Lung (tissue), 12 donors: ENCODE data around the gene CBR4. TPM values are rescaled to one million over a fixed set of nuclear protein-coding genes. Genes with fewer than 3 reads are reported as not detected.
"Not testable (repeated sequence)": the region's sequence is repeated elsewhere in the genome, so short reads cannot be mapped to it uniquely, and the experiment has no call there.

Experiments used
- ATAC-seq: fragments of 200-7000 bp; cut with Tn5 transposase; one replicate; pipeline ENCODE4 v1.9.1; 2020; ENCODE audit warnings: moderate number of reproducible peaks; ENCODE audit not compliant: insufficient read depth, low FRiP score
- DNase-seq, 3 donors: peaks; one replicate each; pipeline ENCODE4 v3.0.0-alpha.2; 2013 to 2017
- H3K27ac ChIP-seq, 2 donors: one replicate each; pipeline ENCODE4 v1.5.1; 2013; ENCODE audit warnings: mild to moderate bottlenecking in 2 of 2, moderate library complexity in 2 of 2, control low read depth in 1 of 2, inconsistent platforms in 1 of 2, low read depth in 1 of 2, low read length in 1 of 2
- H3K27me3 ChIP-seq, 3 donors: one replicate each; pipeline ENCODE4 v1.5.1; 2013; ENCODE audit warnings: low read length in 2 of 3; ENCODE audit not compliant: control insufficient read depth in 3 of 3, insufficient read depth in 3 of 3
- H3K36me3 ChIP-seq, 4 donors: one replicate each; pipeline ENCODE4 v1.5.1; 2013; ENCODE audit warnings: low read length in 4 of 4, mild to moderate bottlenecking in 1 of 4, moderate library complexity in 1 of 4; ENCODE audit not compliant: control insufficient read depth in 4 of 4, insufficient read depth in 4 of 4
- H3K4me1 ChIP-seq, 5 donors: one replicate each; pipeline ENCODE4 v1.5.1; 2013; ENCODE audit warnings: low read length in 5 of 5, mild to moderate bottlenecking in 2 of 5, moderate library complexity in 1 of 5; ENCODE audit not compliant: control insufficient read depth in 5 of 5, insufficient read depth in 5 of 5
- H3K4me3 ChIP-seq: one replicate; pipeline ENCODE4 v1.5.1; 2013; ENCODE audit warnings: mild to moderate bottlenecking, control low read depth, moderate library complexity
- H3K9ac ChIP-seq, 2 donors: one replicate each; pipeline ENCODE4 v1.5.1; 2013; ENCODE audit warnings: low read length in 2 of 2, control low read depth in 1 of 2; ENCODE audit not compliant: insufficient read depth in 1 of 2
- H3K9me3 ChIP-seq, 4 donors: one replicate each; pipeline ENCODE4 v1.5.1; 2013; ENCODE audit warnings: low read length in 3 of 4, mild to moderate bottlenecking in 1 of 4, moderate library complexity in 1 of 4; ENCODE audit not compliant: control insufficient read depth in 4 of 4, insufficient read depth in 3 of 4
- CTCF ChIP-seq: IDR thresholded peaks from 2 replicates; pipeline ENCODE4 v1.5.1; 2012; ENCODE audit warnings: mild to moderate bottlenecking; ENCODE audit errors: control extremely low read depth, extremely low read depth
- WGBS, 2 donors: extraction: QIAGEN DNeasy Blood & Tissue Kit; methylation state at CpG; one replicate each; pipeline ENCODE4 v1.1.7; 2013; 5-methylcytosine and 5-hydroxymethylcytosine counted together
- polyA plus RNA-seq, 2 donors: library from polyadenylated mRNA; stranded (reverse); fragments of 200-250 nt; gene quantifications; one replicate each; pipeline ENCODE4 v1.2.1, GENCODE V29; 2013
- total RNA-seq, 2 donors: library from RNA; depleted of rRNA in 1 of 2; stranded (reverse); fragments of >200 nt in 1 of 2; gene quantifications; one replicate each; pipeline ENCODE4 v1.2.1, GENCODE V29; 2014 to 2021
- donor health status: control.
- donor health status: control.
- donor health status: Bipolar disorder and iron deficiency.
- donor health status: healthy.
- donor health status: DM: yes; HTN: yes; CAD: no.

The CBR4 gene
- total and polyA plus RNA-seq, 4 donors, result 5.8 to 32.1 (median 14.5) TPM

- H3K9me3 ChIP-seq, result no peaks in the 10 kb centered on the region
- DNase-seq, result peak in 2 of 3 donors; percentile 55 to 57
- peaks cover 0 to 11% (median 0%) of the 10 kb centered on the region in 5 donors for H3K4me1 ChIP-seq
- no peak overlapping the region for H3K27ac ChIP-seq
- no peak overlapping the region for H3K4me3 ChIP-seq
- no peaks in the 10 kb centered on the region for H3K27me3 ChIP-seq
- no peak for ATAC-seq
- H3K36me3 ChIP-seq, result peaks cover 0 to 6% (median 2%) of the 10 kb centered on the region in 4 donors
- 32 to 54% methylated on average over 2 of the region's 2 CpGs for WGBS, 2 donors
- no peak overlapping the region for H3K9ac ChIP-seq
- no peak for TF ChIP-seq CTCF
These were observed 14.3 kb downstream of the CBR4 start for GRCh38 chr4:168995537-168996295.

- Histone ChIP-seq H3K27ac (no peak overlapping the region), H3K9ac (no peak overlapping the region), H3K4me1 (peaks cover 0 to 6% (median 0%) of the 10 kb centered on the region in 5 donors), H3K9me3 (no peaks in the 10 kb centered on the region), H3K36me3 (peaks cover 0 to 4% (median 3%) of the 10 kb centered on the region in 4 donors), H3K4me3 (no peak overlapping the region), H3K27me3 (no peaks in the 10 kb centered on the region)
- no peak for TF ChIP-seq CTCF
- 74 to 93% methylated on average over 4 of the region's 4 CpGs for WGBS, 2 donors
- ATAC-seq (peak; percentile 58), DNase-seq (peak in 1 of 3 donors; percentile 53)
These were observed 15.1 kb downstream of the CBR4 start for GRCh38 chr4:168994958-168995357.

- DNase-seq, result no peak
- ATAC-seq, result no peak
- H3K9ac ChIP-seq, result no peak overlapping the region
- WGBS, 2 donors, result 75 to 82% methylated on average over 13 of the region's 13 CpGs
- H3K27me3 ChIP-seq, result no peaks in the 10 kb centered on the region
- peaks cover 0 to 3% (median 0%) of the 10 kb centered on the region in 5 donors for H3K4me1 ChIP-seq
- peaks cover 0 to 4% (median 3%) of the 10 kb centered on the region in 4 donors for H3K36me3 ChIP-seq
- no peaks in the 10 kb centered on the region for H3K9me3 ChIP-seq
- no peak overlapping the region for H3K27ac ChIP-seq
- H3K4me3 ChIP-seq, result no peak overlapping the region
- no peak for TF ChIP-seq CTCF
These were observed 16.1 kb downstream of the CBR4 start for GRCh38 chr4:168993714-168994510.

DNA sequence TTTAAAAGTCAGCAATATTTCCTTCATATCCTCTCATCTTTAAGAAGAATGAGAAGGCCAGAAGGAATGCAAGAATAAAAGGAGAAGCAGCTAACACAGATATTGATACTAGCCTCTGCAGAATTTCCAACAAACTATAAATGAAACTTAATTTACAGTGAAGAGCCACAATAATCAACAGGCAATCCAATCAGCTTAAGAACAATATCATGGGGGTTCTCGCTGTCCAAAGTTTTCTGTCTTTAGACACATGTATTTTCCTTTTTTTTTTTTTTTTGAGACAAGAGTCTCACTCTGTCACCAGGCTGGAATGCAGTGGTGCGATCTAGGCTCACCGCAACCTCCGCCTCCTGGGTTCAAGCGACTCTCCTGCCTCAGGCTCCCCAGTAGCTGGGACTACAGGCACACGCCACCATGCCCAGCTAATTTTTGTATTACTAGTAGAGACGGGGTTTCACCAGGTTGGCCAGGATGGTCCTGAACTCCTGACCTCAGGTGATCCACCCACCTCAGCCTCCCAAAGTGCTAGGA lies 17.0 kb downstream of the CBR4 start:
- not testable (repeated sequence) for ATAC-seq

More for the DNA sequence above, 17.0 kb downstream of the CBR4 start:
- DNase-seq, H3K4me1 ChIP-seq, H3K27ac ChIP-seq, H3K27me3 ChIP-seq, H3K4me3 ChIP-seq, H3K9ac ChIP-seq, H3K36me3 ChIP-seq, H3K9me3 ChIP-seq: not testable (repeated sequence)
- WGBS, 2 donors, result 96% methylated on average over 7 of the region's 7 CpGs
